HG03095 (cell line): ENCODE data around the gene ELP4.
"Not testable (repeated sequence)": the region's sequence is repeated elsewhere in the genome, so short reads cannot be mapped to it uniquely, and the experiment has no call there.

ENCODE experiments used
- ATAC-seq: cut with Tn5 transposase; IDR thresholded peaks from one replicate; pipeline ENCODE4 v1.9.1; 2021; ENCODE audit warnings: moderate library complexity; ENCODE audit not compliant: unreplicated experiment

Gene ELP4

GRCh38 chr11:31535479-31535878 lies 25.9 kb downstream of the ELP4 start:
- ATAC-seq: no peak

- ATAC-seq: no peak
Measured at GRCh38 chr11:31542862-31543261, 33.3 kb downstream of the ELP4 start.

DNA sequence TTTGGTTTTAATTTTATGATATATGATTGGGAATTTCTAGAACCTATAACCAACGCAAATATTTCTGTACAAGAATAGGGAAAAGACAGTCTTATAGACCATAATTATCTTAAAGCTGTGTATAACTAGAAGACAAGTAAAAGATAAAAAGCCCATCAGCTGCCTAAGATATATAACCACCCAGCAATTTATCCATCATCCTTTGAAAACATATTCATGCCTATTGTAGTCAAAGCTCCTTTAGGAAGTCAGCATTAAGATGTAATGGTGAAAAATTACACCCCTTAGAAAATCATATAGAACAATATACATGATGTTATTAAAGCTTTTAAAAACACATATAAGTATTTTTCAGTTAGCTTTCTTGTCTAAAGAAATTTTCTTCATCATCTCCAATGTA lies 46.4 kb downstream of the ELP4 start:
- ATAC-seq: no peak

GRCh38 chr11:31558001-31558400 lies 48.4 kb downstream of the ELP4 start:
- ATAC-seq: no peak

- ATAC-seq: no peak
Measured at GRCh38 chr11:31560842-31561476, 51.4 kb downstream of the ELP4 start.

DNA sequence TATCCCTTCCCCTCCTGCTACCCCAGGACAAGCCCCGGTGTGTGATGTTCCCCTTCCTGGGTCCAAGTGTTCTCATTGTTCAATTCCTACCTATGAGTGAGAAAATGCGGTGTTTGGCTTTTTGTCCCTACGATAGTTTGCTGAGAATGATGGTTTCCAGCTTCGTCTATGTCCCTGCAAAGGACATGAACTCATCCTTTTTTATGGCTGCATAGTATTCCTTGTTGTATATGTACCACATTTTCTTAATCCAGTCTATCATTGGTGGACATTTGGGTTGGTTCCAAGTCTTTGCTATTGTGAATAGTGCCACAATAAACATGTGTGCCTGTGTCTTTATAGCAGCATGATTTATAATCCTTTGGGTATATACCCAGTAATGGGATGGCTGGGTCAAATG lies 55.0 kb downstream of the ELP4 start:
- ATAC-seq: not testable (repeated sequence)

DNA sequence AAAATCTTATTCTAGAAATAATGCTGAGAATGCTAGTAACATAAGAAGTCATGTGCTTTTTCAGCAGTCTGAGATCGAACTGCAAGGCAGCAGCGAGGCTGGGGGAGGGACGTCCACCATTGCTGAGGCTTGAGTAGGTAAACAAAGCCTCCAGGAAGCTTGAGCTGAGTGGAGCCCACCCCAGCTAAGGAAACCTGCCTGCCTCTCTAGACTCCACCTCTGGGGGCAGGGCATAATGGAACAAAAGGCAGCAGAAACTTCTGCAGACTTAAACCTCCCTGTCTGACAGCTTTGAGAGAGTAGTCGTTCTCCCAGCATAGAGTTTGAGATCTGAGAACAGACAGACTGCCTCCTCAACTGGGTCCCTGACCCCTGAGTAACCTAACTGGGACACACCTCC lies 64.6 kb downstream of the ELP4 start:
- not testable (repeated sequence) for ATAC-seq

DNA sequence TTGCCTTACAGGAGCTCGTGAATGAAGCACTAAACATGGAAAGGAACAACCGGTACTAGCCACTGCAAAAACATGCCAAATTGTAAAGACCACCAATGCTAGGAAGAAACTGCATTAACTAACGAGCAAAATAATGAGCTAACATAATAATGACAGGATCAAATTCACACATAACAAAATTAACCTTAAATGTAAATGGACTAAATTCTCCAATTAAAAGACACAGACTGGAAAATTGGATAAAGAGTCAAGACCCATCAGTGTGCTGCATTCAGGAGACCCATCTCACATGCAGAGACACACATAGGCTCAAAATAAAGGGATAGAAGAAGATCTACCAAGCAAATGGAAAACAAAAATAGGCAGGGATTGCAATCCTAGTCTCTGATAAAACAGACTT lies 66.2 kb downstream of the ELP4 start:
- not testable (repeated sequence) for ATAC-seq

GRCh38 chr11:31579412-31579811 lies 69.8 kb downstream of the ELP4 start:
- not testable (repeated sequence) for ATAC-seq

DNA sequence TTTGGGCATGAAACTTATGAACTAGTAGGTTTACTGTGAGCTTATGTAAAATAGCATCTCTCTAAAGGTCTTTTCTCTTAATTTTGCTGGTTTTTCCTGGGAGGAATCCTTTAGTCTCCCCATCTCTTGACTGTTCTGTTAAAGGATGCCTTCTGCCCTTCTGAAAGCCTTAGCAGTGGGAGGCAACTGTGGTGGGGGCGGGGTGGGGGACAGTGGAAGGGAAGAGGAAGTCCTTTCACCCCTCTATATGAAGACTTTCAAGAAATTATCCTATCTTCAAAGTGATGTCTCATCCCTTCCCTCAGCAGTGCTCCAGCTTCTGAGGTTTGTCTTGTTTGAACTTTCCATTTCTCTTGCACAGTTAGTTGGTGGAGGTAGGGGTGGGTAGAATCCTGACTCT lies 73.1 kb downstream of the ELP4 start:
- ATAC-seq: no peak

DNA sequence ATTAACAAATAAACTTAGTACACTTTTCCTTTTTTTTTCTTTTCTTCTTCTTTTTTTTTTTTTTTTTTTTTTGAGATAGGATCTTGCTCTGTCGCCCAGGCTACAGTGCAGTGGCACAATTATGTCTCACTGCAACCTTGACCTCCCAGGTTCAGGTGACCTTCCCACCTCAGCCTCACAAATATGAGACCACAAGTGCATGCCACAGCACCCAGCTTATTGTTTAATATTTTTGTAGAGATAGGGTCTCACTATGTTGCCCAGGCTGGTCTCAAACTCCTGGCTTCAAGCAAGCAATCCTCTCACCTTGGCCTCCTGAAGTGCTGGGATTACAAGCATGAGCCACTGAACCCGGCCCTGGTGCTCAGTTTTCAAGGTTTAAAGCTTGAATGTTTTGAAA lies 88.9 kb downstream of the ELP4 start:
- no peak for ATAC-seq

DNA sequence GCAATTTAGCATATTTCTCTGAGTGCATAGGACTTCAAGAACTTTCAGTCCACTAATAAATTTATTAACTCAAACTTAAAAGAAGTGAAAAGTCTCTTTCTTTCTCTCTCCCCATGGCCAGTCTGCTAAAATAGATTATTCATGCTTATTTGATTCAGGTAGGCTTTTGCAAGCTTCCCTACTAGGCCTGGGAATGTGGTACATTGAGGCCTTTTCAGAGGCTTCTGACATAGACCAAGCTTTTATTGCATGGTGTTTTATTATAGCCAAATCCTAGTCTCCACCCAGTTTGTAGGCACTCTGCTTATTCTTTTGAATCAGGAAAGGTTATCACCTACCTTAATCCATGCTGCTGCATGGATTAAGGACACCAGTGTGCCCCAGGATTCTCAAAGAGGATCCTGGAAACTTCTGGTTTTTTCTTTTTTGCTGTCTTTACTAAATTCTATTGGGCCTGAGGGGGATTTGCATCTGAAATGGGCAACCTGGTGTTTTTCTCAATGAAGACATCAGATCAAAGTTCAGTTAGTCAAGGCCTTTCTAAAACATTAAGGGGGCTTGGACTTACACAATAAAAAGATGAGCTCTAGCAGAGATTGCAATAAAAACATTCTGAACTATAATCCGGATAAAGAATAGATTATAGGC lies 92.2 kb downstream of the ELP4 start:
- ATAC-seq: no peak

DNA sequence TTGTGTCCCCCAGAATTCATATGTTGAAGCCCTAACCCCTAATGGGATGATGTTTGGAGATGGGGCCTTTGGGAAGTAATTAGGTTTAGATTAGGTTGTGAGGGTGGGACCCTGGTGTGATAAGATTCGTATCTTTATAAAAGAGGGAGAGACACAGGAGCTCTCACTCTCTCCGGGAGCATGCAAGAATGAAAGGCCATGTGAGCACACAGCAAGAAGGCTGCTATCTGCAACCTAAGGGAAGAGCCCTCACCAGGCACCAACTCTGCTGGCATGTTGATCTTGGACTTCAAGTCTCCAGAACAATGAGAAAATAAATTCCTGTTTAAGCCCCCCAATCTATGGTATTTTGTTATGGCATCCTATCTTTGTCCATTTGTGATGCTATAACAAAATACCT lies 97.3 kb downstream of the ELP4 start:
- ATAC-seq: no peak

DNA sequence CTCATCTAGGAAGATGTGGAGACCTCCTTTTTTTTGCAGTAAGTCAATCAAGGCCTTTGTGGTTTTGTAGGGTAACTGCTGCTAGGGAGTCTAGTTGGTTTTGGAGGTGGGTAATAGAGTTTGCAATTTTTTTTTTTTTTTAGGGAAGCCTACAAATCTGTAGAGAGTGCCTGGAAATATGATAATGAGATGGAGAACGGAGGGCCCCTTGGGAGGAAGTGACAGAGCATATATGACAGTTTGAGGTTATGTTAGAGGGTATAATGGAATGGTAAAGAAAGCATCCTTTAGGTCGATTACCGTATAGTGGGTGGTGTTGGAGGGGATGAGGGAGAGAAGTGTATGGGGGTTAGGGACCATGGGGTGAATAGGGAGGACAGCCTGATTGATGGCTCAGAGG lies 98.3 kb downstream of the ELP4 start:
- ATAC-seq: no peak

- ATAC-seq: no peak
Measured at GRCh38 chr11:31608995-31609394, 99.4 kb downstream of the ELP4 start.

DNA sequence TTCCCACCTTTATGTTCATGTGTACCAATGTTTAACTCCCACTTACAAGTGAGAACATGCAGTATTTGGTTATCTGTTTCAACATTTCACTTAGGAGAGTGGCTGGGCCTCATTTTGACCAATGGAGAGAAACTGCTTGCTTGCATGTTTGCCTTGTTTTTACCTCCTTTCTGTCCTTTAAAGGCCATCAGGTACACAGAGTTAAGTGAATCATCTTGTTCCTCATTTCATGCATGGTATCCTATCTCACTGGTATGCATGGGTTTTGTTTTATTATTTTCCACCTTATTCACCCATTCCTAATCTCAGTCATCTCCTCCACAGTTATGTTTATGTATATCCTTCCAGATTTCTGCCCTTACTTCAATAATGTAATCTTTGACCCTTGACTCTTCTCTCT lies 101.0 kb downstream of the ELP4 start:
- no peak for ATAC-seq

- ATAC-seq: no peak
Measured at GRCh38 chr11:31617246-31617645, 107.7 kb downstream of the ELP4 start.

- ATAC-seq: no peak
Measured at GRCh38 chr11:31619980-31620379, 110.4 kb downstream of the ELP4 start.

DNA sequence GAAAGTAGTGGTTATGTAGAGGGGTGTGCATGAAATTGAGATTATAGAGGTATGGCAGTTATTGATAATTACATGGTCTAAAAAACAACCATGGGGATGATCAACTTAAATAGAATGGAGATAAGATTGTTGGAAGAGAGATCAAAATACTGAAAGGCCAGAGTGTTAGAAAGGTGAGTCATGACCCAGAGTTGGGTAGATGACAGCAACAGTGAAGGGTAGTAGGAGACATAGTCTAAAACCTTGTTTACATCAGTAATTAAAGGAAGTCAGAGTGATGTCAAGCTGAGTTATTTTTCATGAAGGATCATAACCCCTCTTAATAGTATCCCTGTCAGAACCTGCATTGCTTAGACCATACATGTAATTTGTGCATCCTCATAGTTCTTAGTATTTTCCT lies 110.9 kb downstream of the ELP4 start:
- ATAC-seq: no peak

DNA sequence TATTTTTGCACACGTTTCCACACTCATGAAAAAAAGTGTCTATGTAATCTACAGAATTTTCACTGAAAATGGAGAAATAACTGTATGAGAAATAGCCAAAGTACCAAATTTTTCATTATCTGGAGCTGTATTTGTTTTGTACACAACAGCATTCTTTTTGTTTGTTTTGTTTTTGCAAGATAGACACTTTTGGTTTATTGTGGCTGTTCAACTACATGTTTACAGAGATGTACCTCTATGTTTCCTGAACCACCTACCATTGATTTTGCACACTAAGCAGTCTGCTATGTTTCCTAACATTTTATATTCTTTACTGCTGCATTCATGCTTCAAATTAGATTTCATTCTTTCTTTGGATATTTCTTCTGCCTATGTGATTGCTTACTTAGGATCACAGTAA lies 116.3 kb downstream of the ELP4 start:
- no peak for ATAC-seq

GRCh38 chr11:31628111-31628510 lies 118.5 kb downstream of the ELP4 start:
- ATAC-seq: no peak

DNA sequence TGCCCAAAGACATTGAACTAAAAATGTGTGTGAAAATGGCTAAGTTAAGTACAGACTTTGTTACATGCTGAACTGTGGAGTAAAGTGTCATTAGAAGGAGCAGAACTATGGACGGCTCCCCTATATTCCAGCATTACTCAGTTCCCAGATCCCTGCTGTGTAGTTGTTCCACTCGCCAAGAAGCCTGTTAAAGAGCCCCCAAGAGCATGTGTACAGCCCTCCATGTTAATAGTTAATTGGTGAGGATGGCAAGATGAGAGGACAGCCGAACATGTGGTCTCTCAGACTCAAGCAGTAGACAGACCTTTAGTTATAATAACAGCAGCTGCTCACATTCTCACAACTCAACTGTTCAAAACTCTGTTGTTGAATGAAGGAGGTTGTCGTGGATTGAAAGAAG lies 127.4 kb downstream of the ELP4 start:
- ATAC-seq: no peak

DNA sequence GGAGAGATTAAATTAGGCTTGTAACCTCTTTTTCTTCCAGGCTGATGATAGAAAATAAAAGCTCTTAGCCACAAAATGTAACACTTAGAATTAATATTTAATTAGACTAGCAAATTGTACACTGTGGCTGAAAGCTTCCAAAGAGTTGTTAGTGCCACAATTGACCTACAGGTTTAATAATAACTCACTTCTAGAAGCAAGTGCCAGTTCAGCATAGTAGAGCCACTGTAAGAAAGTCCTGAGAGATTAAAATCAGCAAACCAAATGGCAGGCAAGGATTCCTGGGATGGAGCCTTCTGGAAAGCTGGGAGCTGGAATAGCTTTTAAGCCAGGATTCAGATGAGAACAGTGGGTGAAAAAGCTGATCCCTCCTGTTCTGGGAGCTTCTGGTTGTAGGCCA lies 131.0 kb downstream of the ELP4 start:
- ATAC-seq: no peak
